ENCODE results near the gene UROS. TPM values are rescaled to one million over a fixed set of nuclear protein-coding genes. Genes with fewer than 3 reads are reported as not detected.

The UROS gene
- total and polyA plus RNA-seq, 9 donors, result 18.5 to 82.5 (median 28.6) TPM

DNA sequence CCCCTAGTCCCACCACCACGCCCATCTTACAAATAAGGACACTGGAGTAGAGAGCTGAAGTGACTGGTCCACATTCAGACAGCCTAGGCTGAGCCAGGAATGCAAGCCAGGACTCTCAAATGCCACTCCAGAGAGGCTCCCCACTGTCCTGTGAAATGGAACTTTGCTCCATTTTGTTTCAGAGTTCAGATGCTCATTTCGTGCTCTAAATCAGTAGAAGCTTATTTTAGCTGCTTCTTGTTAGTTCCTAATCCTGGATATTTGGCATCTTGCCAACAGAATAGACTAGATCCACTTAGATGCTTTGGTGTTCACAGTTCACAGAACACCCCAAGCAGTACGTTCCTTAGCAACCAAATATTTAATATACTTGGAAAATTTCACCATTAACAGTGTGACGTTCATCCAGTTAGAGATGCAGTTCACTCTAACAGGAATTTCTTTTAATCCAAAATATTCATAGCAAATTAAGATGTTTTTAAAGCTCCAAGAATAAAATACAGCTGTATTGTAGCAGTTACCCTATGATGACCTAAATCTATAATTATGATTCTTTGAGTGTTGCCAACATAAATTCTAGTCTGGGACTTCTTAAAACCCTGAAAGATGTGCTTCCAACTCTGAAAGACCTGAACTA, 54.7 kb downstream of the UROS start:
- H3K27me3 ChIP-seq, result no peaks in the 10 kb centered on the region
- H3K36me3 ChIP-seq, result no peaks in the 10 kb centered on the region
- no peaks in the 10 kb centered on the region for H3K9me3 ChIP-seq
- 29 to 30% (median 30%) methylated on average over 4 of the region's 4 CpGs for WGBS, 3 donors
- no peak overlapping the region for H3K27ac ChIP-seq
- TF ChIP-seq POLR2A (IDR thresholded peaks at IDR 0.05) (no peak), EP300 (IDR thresholded peaks at IDR 0.05) (no peak)
- TF ChIP-seq, protein P1, sequence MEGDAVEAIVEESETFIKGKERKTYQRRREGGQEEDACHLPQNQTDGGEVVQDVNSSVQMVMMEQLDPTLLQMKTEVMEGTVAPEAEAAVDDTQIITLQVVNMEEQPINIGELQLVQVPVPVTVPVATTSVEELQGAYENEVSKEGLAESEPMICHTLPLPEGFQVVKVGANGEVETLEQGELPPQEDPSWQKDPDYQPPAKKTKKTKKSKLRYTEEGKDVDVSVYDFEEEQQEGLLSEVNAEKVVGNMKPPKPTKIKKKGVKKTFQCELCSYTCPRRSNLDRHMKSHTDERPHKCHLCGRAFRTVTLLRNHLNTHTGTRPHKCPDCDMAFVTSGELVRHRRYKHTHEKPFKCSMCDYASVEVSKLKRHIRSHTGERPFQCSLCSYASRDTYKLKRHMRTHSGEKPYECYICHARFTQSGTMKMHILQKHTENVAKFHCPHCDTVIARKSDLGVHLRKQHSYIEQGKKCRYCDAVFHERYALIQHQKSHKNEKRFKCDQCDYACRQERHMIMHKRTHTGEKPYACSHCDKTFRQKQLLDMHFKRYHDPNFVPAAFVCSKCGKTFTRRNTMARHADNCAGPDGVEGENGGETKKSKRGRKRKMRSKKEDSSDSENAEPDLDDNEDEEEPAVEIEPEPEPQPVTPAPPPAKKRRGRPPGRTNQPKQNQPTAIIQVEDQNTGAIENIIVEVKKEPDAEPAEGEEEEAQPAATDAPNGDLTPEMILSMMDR (IDR thresholded peaks at IDR 0.05), result no peak
- H3K4me1 ChIP-seq (ENCODE audit: insufficient read depth), result peaks cover 3% of the 10 kb centered on the region
- intact Hi-C loops (cut with DNase I), result no loop called here
- no peak overlapping the region for H3K4me3 ChIP-seq
- DNase-seq, result no peak

DNA sequence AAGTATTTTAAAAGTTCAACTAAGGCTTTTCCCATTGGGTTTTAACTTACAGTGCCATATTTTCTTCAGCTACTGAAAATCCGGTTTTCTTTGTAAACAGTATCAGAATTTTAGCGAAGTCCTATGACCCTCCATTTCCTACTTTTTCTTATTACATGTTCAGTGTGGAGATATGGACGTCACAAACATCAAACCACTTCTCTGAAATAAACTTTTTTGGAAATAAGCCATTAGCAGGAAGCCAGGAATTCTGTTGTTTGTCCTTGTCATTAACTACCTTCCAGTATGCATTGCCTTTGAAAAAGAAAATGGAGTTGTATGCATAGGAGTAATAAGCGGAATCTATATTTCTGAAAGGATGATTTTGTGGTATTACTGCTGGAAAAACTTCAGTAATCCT, 56.5 kb downstream of the UROS start:
- no peaks in the 10 kb centered on the region for H3K9me3 ChIP-seq
- 66 to 76% (median 69%) methylated on average over 4 of the region's 4 CpGs for WGBS, 3 donors
- no peak overlapping the region for H3K4me3 ChIP-seq
- DNase-seq, result no peak
- H3K27ac ChIP-seq, result no peak overlapping the region
- H3K4me1 ChIP-seq (ENCODE audit: insufficient read depth), result peaks cover 3% of the 10 kb centered on the region
- intact Hi-C loops (cut with DNase I), result no loop called here
- no peaks in the 10 kb centered on the region for H3K27me3 ChIP-seq
- TF ChIP-seq, protein P1 (IDR thresholded peaks at IDR 0.05), result no peak
- no peaks in the 10 kb centered on the region for H3K36me3 ChIP-seq

DNA sequence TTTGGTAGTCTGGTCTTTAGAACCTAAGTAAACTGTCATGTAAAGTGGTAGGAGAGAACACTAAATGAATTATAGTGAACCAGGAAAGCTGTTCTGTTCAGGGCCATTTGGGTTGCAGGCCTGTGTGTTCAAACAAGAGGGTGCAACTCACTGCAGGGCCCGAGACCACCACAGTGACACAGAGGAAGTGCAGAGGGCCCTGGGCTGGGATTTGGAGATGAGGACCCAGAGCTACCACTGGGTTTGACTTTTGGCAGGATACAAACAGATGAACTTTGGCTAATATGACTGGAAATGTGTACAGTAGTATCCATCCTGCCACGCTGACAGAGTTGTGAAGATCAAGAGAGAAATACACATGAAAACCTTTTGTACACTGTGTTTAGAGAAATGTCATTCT, 57.2 kb downstream of the UROS start:
- Histone ChIP-seq H3K27me3 (no peaks in the 10 kb centered on the region), H3K9me3 (no peaks in the 10 kb centered on the region), H3K4me3 (no peak overlapping the region), H3K27ac (no peak overlapping the region), H3K36me3 (no peaks in the 10 kb centered on the region), H3K4me1 (ENCODE audit: insufficient read depth) (peaks cover 3% of the 10 kb centered on the region)
- no peak for DNase-seq
- intact Hi-C loops (cut with DNase I), result no loop called here
- TF ChIP-seq EP300 (IDR thresholded peaks at IDR 0.05) (no peak), POLR2A (IDR thresholded peaks at IDR 0.05) (no peak)
- TF ChIP-seq, protein P1 (IDR thresholded peaks at IDR 0.05), result no peak
- WGBS, 3 donors, result 93 to 98% (median 96%) methylated on average over 2 of the region's 2 CpGs

DNA sequence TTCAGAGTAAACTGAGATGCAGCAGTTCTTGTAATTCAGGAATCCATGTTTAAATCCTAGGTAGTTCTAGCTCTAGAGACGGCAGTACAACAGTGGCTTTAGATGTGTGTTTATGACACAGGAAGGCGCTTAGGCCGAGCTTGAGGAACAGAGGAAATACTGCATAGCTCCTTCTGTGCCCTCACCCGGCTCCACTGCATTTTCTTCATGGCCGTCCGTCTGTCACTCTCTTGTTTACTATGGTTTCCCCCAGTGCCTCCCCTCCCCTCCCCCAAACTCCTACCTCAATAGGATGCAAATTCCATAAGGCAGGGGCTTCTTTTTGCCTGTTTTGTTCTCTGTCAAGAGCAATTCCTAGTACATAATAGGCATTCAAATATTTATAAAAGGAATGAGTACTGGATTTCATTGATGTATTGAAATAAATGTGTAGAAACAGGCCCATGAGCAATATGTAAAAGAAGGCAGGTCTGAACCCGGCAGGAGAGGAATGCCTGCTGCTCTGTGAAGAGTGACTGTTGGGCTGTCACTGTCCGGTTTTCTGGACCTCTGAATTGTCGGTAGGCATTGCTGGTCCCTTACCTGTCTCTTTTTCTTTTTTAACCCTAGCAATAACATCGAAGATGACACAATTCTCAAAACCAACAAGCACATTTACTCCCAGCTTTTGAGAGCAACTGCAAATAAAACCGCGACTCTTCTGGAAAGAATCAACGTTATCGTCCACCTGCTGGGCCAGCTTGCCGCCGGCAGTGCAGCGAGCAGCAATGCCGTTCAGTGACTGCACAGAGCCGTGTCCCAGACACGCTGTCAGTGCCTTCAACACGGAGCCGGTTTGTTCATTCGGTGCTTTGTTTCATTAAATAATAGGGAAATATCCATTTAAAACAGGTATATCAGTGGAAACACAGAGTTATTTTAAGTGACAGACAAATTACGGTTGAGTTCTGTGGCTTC, 60.1 kb downstream of the UROS start:
- no peak for DNase-seq
- 90 to 92% (median 92%) methylated on average over 24 of the region's 24 CpGs for WGBS, 3 donors
- Histone ChIP-seq H3K27ac (no peak overlapping the region), H3K4me1 (ENCODE audit: insufficient read depth) (no peaks in the 10 kb centered on the region), H3K27me3 (no peaks in the 10 kb centered on the region), H3K4me3 (no peak overlapping the region), H3K9me3 (no peaks in the 10 kb centered on the region), H3K36me3 (no peaks in the 10 kb centered on the region)
- intact Hi-C loops (cut with DNase I), result no loop called here
- TF ChIP-seq EP300 (IDR thresholded peaks at IDR 0.05), result no peak
- no peak for TF ChIP-seq POLR2A (IDR thresholded peaks at IDR 0.05)
- TF ChIP-seq, protein P1 (IDR thresholded peaks at IDR 0.05), result no peak
